H1 (cell line): Measurements from ENCODE around the gene MSTN. TPM values are rescaled to one million over a fixed set of nuclear protein-coding genes. Genes with fewer than 3 reads are reported as not detected.

Experiments used
- CTCF ChIA-PET: fragments of 300-600 bp; sonication (Branson Sonifier 250); formaldehyde crosslinking; loops from one replicate; lab custom pipeline; 2021; ENCODE audit not compliant: partially characterized antibody; lab: Charles Lee
- POLR2A ChIA-PET: fragments of 300-600 bp; sonication (Branson Sonifier 250); formaldehyde crosslinking; loops from one replicate; lab custom pipeline; 2021; ENCODE audit warnings: inconsistent platforms; ENCODE audit not compliant: partially characterized antibody; lab: Charles Lee
- DNase-seq, 2 experiments: peaks; one replicate each; pipeline versions ENCODE4 v3.0.0 to v3.0.0-alpha.2; 2010 to 2022; ENCODE audit warnings: low spot score in 2 of 2, low read depth in 1 of 2, mixed read lengths in 1 of 2
- FAIRE-seq: peaks from 2 replicates; lab custom pipeline; 2011; peaks lifted over from hg19 to GRCh38; lab: Jason Lieb, UNC
- H2AFZ ChIP-seq: 2 replicates; pipeline ENCODE4 v1.8.1; 2012; ENCODE audit warnings: low read length, inconsistent platforms
- H2AK5ac ChIP-seq: 2 replicates; pipeline ENCODE4 v1.6.1; 2013; ENCODE audit warnings: low read depth, low read length
- H2BK120ac ChIP-seq: replicated peaks from 2 replicates; pipeline ENCODE3; 2013; ENCODE audit warnings: low read depth, low read length, inconsistent platforms
- H2BK12ac ChIP-seq: 2 replicates; pipeline ENCODE4 v1.6.1; 2013; ENCODE audit warnings: low read depth, low read length
- H2BK15ac ChIP-seq: 2 replicates; pipeline ENCODE4 v1.6.1; 2013; ENCODE audit warnings: low read length
- H2BK20ac ChIP-seq: 2 replicates; pipeline ENCODE4 v1.6.1; 2013; ENCODE audit warnings: low read length
- H2BK5ac ChIP-seq: 2 replicates; pipeline ENCODE4 v1.6.1; 2013; ENCODE audit warnings: low read depth, low read length
- H3K14ac ChIP-seq: 2 replicates; pipeline ENCODE4 v1.6.1; 2013; ENCODE audit warnings: inconsistent platforms; ENCODE audit not compliant: insufficient read length
- H3K18ac ChIP-seq: 2 replicates; pipeline ENCODE4 v1.6.1; 2013; ENCODE audit warnings: low read length; ENCODE audit errors: extremely low read depth
- H3K23ac ChIP-seq: 2 replicates; pipeline ENCODE4 v1.6.1; 2013; ENCODE audit warnings: inconsistent platforms; ENCODE audit not compliant: insufficient read length
- H3K23me2 ChIP-seq: 2 replicates; pipeline ENCODE4 v1.6.1; 2013; ENCODE audit warnings: low read depth, low read length
- H3K27ac ChIP-seq: 2 replicates; pipeline ENCODE4 v1.6.1; 2011; ENCODE audit warnings: low read depth, low read length, inconsistent platforms
- H3K27me3 ChIP-seq, 4 experiments: replicated peaks in 1 of 4; 1 replicate in 1 of 4; 2 replicates in 3 of 4; pipeline versions ENCODE4 v1.6.1 to v1.8.1; 2011 to 2013; ENCODE audit warnings: low read length in 3 of 4, mild to moderate bottlenecking in 3 of 4, inconsistent platforms in 2 of 4, mixed read lengths in 2 of 4, moderate library complexity in 1 of 4; ENCODE audit not compliant: control insufficient read depth in 3 of 4, insufficient read depth in 3 of 4; ENCODE audit errors: extremely low read depth in 1 of 4
- H3K36me3 ChIP-seq, 4 experiments: 2 replicates each; pipeline versions ENCODE4 v1.6.1 to v1.8.1; 2011 to 2013; ENCODE audit warnings: mild to moderate bottlenecking in 4 of 4, low read length in 3 of 4, moderate library complexity in 2 of 4, control low read depth in 1 of 4, inconsistent platforms in 1 of 4; ENCODE audit not compliant: insufficient read depth in 4 of 4, control insufficient read depth in 2 of 4
- H3K4ac ChIP-seq: replicated peaks from 2 replicates; pipeline ENCODE3; 2013; ENCODE audit warnings: low read length, low read depth, mixed read lengths, inconsistent platforms; ENCODE audit not compliant: insufficient read length
- H3K4me1 ChIP-seq, 4 experiments: replicated peaks in 1 of 4; 1 replicate in 1 of 4; 2 replicates in 3 of 4; pipeline versions ENCODE4 v1.6.1 to v1.8.1; 2011 to 2013; ENCODE audit warnings: low read length in 3 of 4, inconsistent platforms in 2 of 4, mixed read lengths in 1 of 4; ENCODE audit not compliant: insufficient read depth in 4 of 4, control insufficient read depth in 3 of 4
- H3K4me2 ChIP-seq, 2 experiments: 2 replicates each; pipeline versions ENCODE4 v1.6.1 to v1.8.1; 2011 to 2013; ENCODE audit warnings: low read depth in 2 of 2, low read length in 2 of 2, control low read depth in 1 of 2, inconsistent platforms in 1 of 2, mild to moderate bottlenecking in 1 of 2; ENCODE audit not compliant: insufficient read depth in 1 of 2
- H3K4me3 ChIP-seq, 4 experiments: fragments of 200-600, 300-600 bp in 1 of 4; sonication (generic), shearing (Covaris generic), sonication (Bioruptor Twin) in 1 of 4; 2 replicates each; pipeline versions ENCODE4 v1.5.1 to v1.8.1; 2011 to 2016; ENCODE audit warnings: low read length in 4 of 4, low read depth in 3 of 4, control low read depth in 2 of 4, inconsistent platforms in 2 of 4, mild to moderate bottlenecking in 2 of 4, mixed read lengths in 1 of 4, moderate library complexity in 1 of 4; ENCODE audit not compliant: insufficient read depth in 2 of 4; ENCODE audit errors: extremely low read depth in 1 of 4
- H3K56ac ChIP-seq: replicated peaks from 2 replicates; pipeline ENCODE3; 2013; ENCODE audit warnings: low read depth, mild to moderate bottlenecking, mixed read lengths, low read length, inconsistent platforms; ENCODE audit not compliant: insufficient read length
- H3K79me1 ChIP-seq: 2 replicates; pipeline ENCODE4 v1.6.1; 2013; ENCODE audit warnings: low read depth, low read length, control low read depth
- H3K79me2 ChIP-seq, 2 experiments: 2 replicates each; pipeline versions ENCODE4 v1.6.1 to v1.8.1; 2012 to 2013; ENCODE audit warnings: low read length in 2 of 2, mild to moderate bottlenecking in 2 of 2, inconsistent platforms in 1 of 2; ENCODE audit not compliant: insufficient read depth in 2 of 2, control insufficient read depth in 1 of 2
- H3K9ac ChIP-seq, 4 experiments: replicated peaks in 1 of 4; 1 replicate in 1 of 4; 2 replicates in 3 of 4; pipeline versions ENCODE4 v1.6.1 to v1.8.1; 2011 to 2013; ENCODE audit warnings: low read depth in 3 of 4, low read length in 3 of 4, control low read depth in 2 of 4, mild to moderate bottlenecking in 2 of 4, moderate library complexity in 2 of 4, inconsistent platforms in 1 of 4; ENCODE audit errors: extremely low read depth in 1 of 4
- H3K9me3 ChIP-seq, 2 experiments: 2 replicates each; pipeline versions ENCODE4 v1.6.1 to v1.8.1; 2012 to 2013; ENCODE audit warnings: mild to moderate bottlenecking in 2 of 2, moderate library complexity in 2 of 2, control low read depth in 1 of 2, inconsistent platforms in 1 of 2, low read depth in 1 of 2, low read length in 1 of 2, mixed read lengths in 1 of 2; ENCODE audit not compliant: insufficient read depth in 2 of 2
- H4K20me1 ChIP-seq, 2 experiments: replicated peaks in 1 of 2; 2 replicates each; pipeline versions ENCODE3 to v1.8.1; 2011 to 2013; ENCODE audit warnings: inconsistent platforms in 2 of 2, low read length in 2 of 2, mild to moderate bottlenecking in 1 of 2; ENCODE audit not compliant: insufficient read depth in 2 of 2, control insufficient read depth in 1 of 2
- H4K5ac ChIP-seq: 2 replicates; pipeline ENCODE4 v1.6.1; 2013; ENCODE audit warnings: low read length, low read depth, mixed read lengths, inconsistent platforms; ENCODE audit not compliant: insufficient read length
- H4K8ac ChIP-seq: 2 replicates; pipeline ENCODE4 v1.8.0; 2013; ENCODE audit warnings: mild to moderate bottlenecking, moderate library complexity, low read length, inconsistent platforms; ENCODE audit not compliant: insufficient read depth; ENCODE audit errors: extremely low read depth
- H4K91ac ChIP-seq: replicated peaks from 2 replicates; pipeline ENCODE3; 2013; ENCODE audit warnings: low read length, mixed read lengths, inconsistent platforms; ENCODE audit not compliant: insufficient read length
- CTBP2 ChIP-seq: IDR thresholded peaks from 2 replicates; pipeline ENCODE4 v1.7.0; 2011; ENCODE audit warnings: borderline replicate concordance, mild to moderate bottlenecking, moderate library complexity, mixed read lengths, low read length; ENCODE audit not compliant: insufficient read depth, insufficient read length
- CTCF ChIP-seq, 3 experiments: IDR thresholded peaks; 1 replicate in 2 of 3; 2 replicates in 1 of 3; pipeline versions ENCODE4 v1.5.1 to v1.6.1; 2011; ENCODE audit warnings: low read length in 3 of 3, mild to moderate bottlenecking in 3 of 3, inconsistent platforms in 2 of 3, low read depth in 1 of 3, moderate library complexity in 1 of 3; ENCODE audit not compliant: insufficient read depth in 1 of 3; ENCODE audit errors: control extremely low read depth in 1 of 3
- E2F6 ChIP-seq: IDR thresholded peaks from 2 replicates; pipeline ENCODE4 v1.6.1; 2012; ENCODE audit warnings: inconsistent platforms
- GABPA ChIP-seq: IDR thresholded peaks from 2 replicates; pipeline ENCODE4 v1.6.1; 2011; ENCODE audit warnings: mild to moderate bottlenecking, low read length, moderate library complexity, borderline replicate concordance; ENCODE audit not compliant: insufficient read depth
- POU5F1 ChIP-seq: IDR thresholded peaks from 2 replicates; pipeline ENCODE4 v1.6.1; 2011; ENCODE audit warnings: low read depth, mild to moderate bottlenecking, low read length, moderate library complexity
- RAD21 ChIP-seq, 2 experiments: IDR thresholded peaks in 1 of 2; conservative IDR thresholded peaks in 1 of 2; 2 replicates each; pipeline ENCODE4 v1.6.1; 2011; ENCODE audit warnings: low read depth in 2 of 2, low read length in 2 of 2, improper control_type of control experiment in 1 of 2, inconsistent platforms in 1 of 2, mild to moderate bottlenecking in 1 of 2, moderate library complexity in 1 of 2
- WGBS, 2 experiments: shearing (Covaris generic) in 1 of 2; methylation state at CpG; one replicate each; pipeline versions ENCODE4 v1.1.6 to v1.1.7; 2013 to 2015; ENCODE audit warnings: low lambda C conversion rate in 2 of 2, mixed read lengths in 2 of 2, inconsistent platforms in 1 of 2, low coverage in 1 of 2, missing lambda C conversion rate in 1 of 2; ENCODE audit not compliant: insufficient replicate concordance in 2 of 2, insufficient coverage in 1 of 2, insufficient read length in 1 of 2; ENCODE audit errors: extremely low coverage in 1 of 2, missing lambda C conversion rate in 1 of 2; 5-methylcytosine and 5-hydroxymethylcytosine counted together
- polyA plus RNA-seq, 7 experiments: library from polyadenylated mRNA; depleted of rRNA in 3 of 7; stranded (reverse) in 5 of 7; unstranded in 2 of 7; fragments of >200 nt in 5 of 7; fragments of 200-250 nt in 2 of 7; gene quantifications; 1 replicate in 5 of 7; 2 replicates in 1 of 7; 4 replicates in 1 of 7; pipeline versions ENCODE4 v1.2.1 to v1.2.3, GENCODE V29; 2011 to 2013; ENCODE audit warnings: missing spikeins in 2 of 7, mixed read lengths in 2 of 7
- total RNA-seq: library from RNA; stranded (reverse); fragmentation: NEBNext Ultra II Directional; extraction: Animal tissue kit (Norgen Biotek cat#: 25700); gene quantifications from 2 replicates; pipeline ENCODE4 v1.2.1, GENCODE V29; 2021

MSTN gene
- total and polyA plus RNA-seq, 2 of the 8 experiments (the other 6 are each of a cell fraction or from before 2014, with no cell fraction given) = not detected

GRCh38 chr2:190088917-190089316 is 26.4 kb upstream of the MSTN start:
- WGBS, 2 experiments = 34% methylated on average over 4 of the region's 4 CpGs; no CpG with 5 or more reads in 1 of the 2 experiments
- Histone ChIP-seq H3K23ac (no peak overlapping the region), H3K56ac (no peak overlapping the region), H4K91ac (no peak overlapping the region), H2BK5ac (no peak overlapping the region), H3K4ac (no peak overlapping the region), H4K20me1 (no peaks in the 10 kb centered on the region), H4K5ac (no peak overlapping the region), H3K9ac (no peak overlapping the region), H3K27me3 (no peaks in the 10 kb centered on the region), H3K36me3 (no peaks in the 10 kb centered on the region), H2BK12ac (no peak overlapping the region), H3K4me1 (no peaks in the 10 kb centered on the region), H2BK120ac (no peak overlapping the region), H3K9me3 (no peaks in the 10 kb centered on the region), H3K79me1 (no peaks in the 10 kb centered on the region), H2BK20ac (no peak overlapping the region), H2BK15ac (no peak overlapping the region), H4K8ac (no peak overlapping the region), H3K23me2 (no peaks in the 10 kb centered on the region), H3K14ac (no peak overlapping the region), H3K79me2 (no peaks in the 10 kb centered on the region), H2AFZ (no peak overlapping the region), H3K18ac (no peak overlapping the region), H2AK5ac (no peak overlapping the region), H3K4me2 (no peak overlapping the region), H3K27ac (no peak overlapping the region), H3K4me3 (no peak overlapping the region)
- peak; percentile 13 for FAIRE-seq
- ChIA-PET CTCF (interaction anchor here (0.7 to 2.7 kb wide), 32 partner anchors 9 to 626 kb away, joined by 3 to 16 read pairs (median 4); a partner anchor contains a TSS), POLR2A (no interaction called here)
- no peak for TF ChIP-seq CTBP2
- TF ChIP-seq E2F6 = no peak
- TF ChIP-seq CTCF (IDR thresholded peaks at IDR 0.05; ENCODE audit: control extremely low read depth in 1 of 3, insufficient read depth in 1 of 3, low read depth in 1 of 3, low read length in 3 of 3) = peak in 2 of 3 experiments; percentile 56 to 66; a peak in 3 of 4 replicates
- peak; percentile 85 to 89 for TF ChIP-seq RAD21 (IDR thresholded peaks at IDR 0.05 in 1 of 2, conservative IDR thresholded peaks at IDR 0.05 in 1 of 2; ENCODE audit: low read depth in 2 of 2, low read length in 2 of 2)
- no peak for TF ChIP-seq POU5F1
- TF ChIP-seq GABPA = no peak
- DNase-seq = no peak
